HG03066 (cell line): ENCODE measurements around the gene KANSL1L.
"Not testable (repeated sequence)": the region's sequence is repeated elsewhere in the genome, so short reads cannot be mapped to it uniquely, and the experiment has no call there.

Source experiments
- ATAC-seq: cut with Tn5 transposase; IDR thresholded peaks from one replicate; pipeline ENCODE4 v1.9.1; 2021; ENCODE audit warnings: low read depth; ENCODE audit not compliant: unreplicated experiment

KANSL1L gene

GRCh38 chr2:210171309-210172218 is at the start of gene KANSL1L:
TSS of gene KANSL1L (minus strand) at chr2:210171409. CDS start at chr2:210154582, 16,827 bp downstream.
- ATAC-seq, result peak; percentile 70

GRCh38 chr2:210215120-210215519 is 43.9 kb upstream of the KANSL1L start:
- no peak for ATAC-seq

GRCh38 chr2:210210185-210210584 is 39.0 kb upstream of the KANSL1L start:
- no peak for ATAC-seq

GRCh38 chr2:210207929-210208328 is 36.7 kb upstream of the KANSL1L start:
- no peak for ATAC-seq

- no peak for ATAC-seq
Measured at GRCh38 chr2:210203558-210203957, 32.3 kb upstream of the KANSL1L start.

- ATAC-seq, result no peak
Measured at GRCh38 chr2:210203147-210203546, 31.9 kb upstream of the KANSL1L start.

- no peak for ATAC-seq
Measured at GRCh38 chr2:210199854-210200253, 28.6 kb upstream of the KANSL1L start.

GRCh38 chr2:210199186-210199765 is 28.1 kb upstream of the KANSL1L start:
- peak; percentile 56 for ATAC-seq

- ATAC-seq, result no peak
Measured at GRCh38 chr2:210198326-210198725, 27.1 kb upstream of the KANSL1L start.

- no peak for ATAC-seq
Measured at GRCh38 chr2:210197720-210198119, 26.5 kb upstream of the KANSL1L start.

GRCh38 chr2:210195101-210195852 is 24.1 kb upstream of the KANSL1L start:
- ATAC-seq, result peak; percentile 50

- no peak for ATAC-seq
Measured at GRCh38 chr2:210190345-210190744, 19.1 kb upstream of the KANSL1L start.

GRCh38 chr2:210189452-210190138 is 18.4 kb upstream of the KANSL1L start:
- ATAC-seq, result no peak

GRCh38 chr2:210188755-210189154 is 17.5 kb upstream of the KANSL1L start:
- no peak for ATAC-seq

GRCh38 chr2:210188190-210188589 is 17.0 kb upstream of the KANSL1L start:
- no peak for ATAC-seq

- not testable (repeated sequence) for ATAC-seq
Measured at GRCh38 chr2:210183936-210184335, 12.7 kb upstream of the KANSL1L start.

GRCh38 chr2:210181606-210182088 is 10.4 kb upstream of the KANSL1L start:
- ATAC-seq, result not testable (repeated sequence)

GRCh38 chr2:210181033-210181605 is 9.9 kb upstream of the KANSL1L start:
- ATAC-seq, result not testable (repeated sequence)

GRCh38 chr2:210180477-210180876 is 9.3 kb upstream of the KANSL1L start:
- no peak for ATAC-seq

GRCh38 chr2:210179351-210179990 is 8.3 kb upstream of the KANSL1L start:
- ATAC-seq, result no peak
